ENCODE results near the gene DLG2.

Gene DLG2

DNA sequence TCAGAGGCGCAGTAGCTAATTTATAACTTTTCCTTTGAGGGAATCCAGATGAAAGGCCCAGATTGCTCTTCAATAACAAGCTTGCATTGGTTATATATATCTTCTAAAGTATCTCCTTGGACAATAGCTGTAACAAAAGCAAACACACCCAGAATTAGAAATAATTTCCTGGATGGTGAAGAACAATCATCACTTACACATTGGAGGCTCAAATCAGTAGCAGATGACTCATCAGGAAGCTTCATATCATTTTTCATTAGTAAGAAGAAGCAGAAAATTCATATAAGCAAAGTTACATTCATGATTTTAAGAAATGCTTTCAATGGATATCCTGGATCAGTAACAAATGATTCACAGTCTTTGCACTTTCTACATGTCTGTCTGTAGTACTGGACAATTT lies 2167.3 kb downstream of the DLG2 start:
- Histone ChIP-seq H4K20me1 (ENCODE audit: insufficient read depth, low read length) (no peaks in the 10 kb centered on the region), H3K4me1 (ENCODE audit: insufficient read depth, low read length, severe bottlenecking) (peaks cover 4% of the 10 kb centered on the region), H3K4me2 (ENCODE audit: low read length) (no peak overlapping the region), H3F3A (ENCODE audit: insufficient read depth, low read length) (no peaks in the 10 kb centered on the region), H3K79me2 (ENCODE audit: insufficient read depth, low read length) (no peaks in the 10 kb centered on the region), H2AFZ (ENCODE audit: low read length) (no peak overlapping the region), H3K9ac (ENCODE audit: low read length) (no peak overlapping the region), H3K27ac (ENCODE audit: low read depth, low read length, poor library complexity, severe bottlenecking) (no peak overlapping the region), H3K9me2 (ENCODE audit: low read depth, low read length) (no peaks in the 10 kb centered on the region), H3K9me3 (ENCODE audit: low read length) (no peaks in the 10 kb centered on the region), H3K36me3 (ENCODE audit: insufficient read depth, low read length) (peaks cover 62% of the 10 kb centered on the region), H3K27me3 (ENCODE audit: insufficient read depth, low read length) (no peaks in the 10 kb centered on the region), H3K4me3 (ENCODE audit: low read depth, low read length, poor library complexity, severe bottlenecking) (no peak overlapping the region)
- no peak for TF ChIP-seq EZH2 (IDR thresholded peaks at IDR 0.05; ENCODE audit: borderline replicate concordance, low read length)
- no peak for TF ChIP-seq CTCF (IDR thresholded peaks at IDR 0.05; ENCODE audit: low read length)

- Histone ChIP-seq H3K79me2 (ENCODE audit: insufficient read depth, low read length) (no peaks in the 10 kb centered on the region), H3K4me1 (ENCODE audit: insufficient read depth, low read length, severe bottlenecking) (peaks cover 9% of the 10 kb centered on the region), H3K36me3 (ENCODE audit: insufficient read depth, low read length) (peaks cover 35% of the 10 kb centered on the region), H3K27me3 (ENCODE audit: insufficient read depth, low read length) (no peaks in the 10 kb centered on the region), H3K4me3 (ENCODE audit: low read depth, low read length, poor library complexity, severe bottlenecking) (no peak overlapping the region), H3K9me3 (ENCODE audit: low read length) (no peaks in the 10 kb centered on the region), H4K20me1 (ENCODE audit: insufficient read depth, low read length) (no peaks in the 10 kb centered on the region), H3K27ac (ENCODE audit: low read depth, low read length, poor library complexity, severe bottlenecking) (no peak overlapping the region), H3K9ac (ENCODE audit: low read length) (no peak overlapping the region), H2AFZ (ENCODE audit: low read length) (no peak overlapping the region), H3K9me2 (ENCODE audit: low read depth, low read length) (no peaks in the 10 kb centered on the region), H3F3A (ENCODE audit: insufficient read depth, low read length) (no peaks in the 10 kb centered on the region), H3K4me2 (ENCODE audit: low read length) (no peak overlapping the region)
- TF ChIP-seq CTCF (IDR thresholded peaks at IDR 0.05; ENCODE audit: low read length) (no peak), EZH2 (IDR thresholded peaks at IDR 0.05; ENCODE audit: borderline replicate concordance, low read length) (no peak)
These were observed 2170.6 kb downstream of the DLG2 start for GRCh38 chr11:83456566-83456965.

GRCh38 chr11:83456075-83456474 lies 2171.1 kb downstream of the DLG2 start:
- H3K9me3 ChIP-seq (ENCODE audit: low read length) = no peaks in the 10 kb centered on the region
- no peak overlapping the region for H2AFZ ChIP-seq (ENCODE audit: low read length)
- H3K4me2 ChIP-seq (ENCODE audit: low read length) = no peak overlapping the region
- H3K4me3 ChIP-seq (ENCODE audit: low read depth, low read length, poor library complexity, severe bottlenecking) = no peak overlapping the region
- peaks cover 9% of the 10 kb centered on the region for H3K4me1 ChIP-seq (ENCODE audit: insufficient read depth, low read length, severe bottlenecking)
- no peaks in the 10 kb centered on the region for H4K20me1 ChIP-seq (ENCODE audit: insufficient read depth, low read length)
- H3F3A ChIP-seq (ENCODE audit: insufficient read depth, low read length) = no peaks in the 10 kb centered on the region
- no peak overlapping the region for H3K27ac ChIP-seq (ENCODE audit: low read depth, low read length, poor library complexity, severe bottlenecking)
- H3K79me2 ChIP-seq (ENCODE audit: insufficient read depth, low read length) = no peaks in the 10 kb centered on the region
- no peak for TF ChIP-seq CTCF (IDR thresholded peaks at IDR 0.05; ENCODE audit: low read length)
- peaks cover 32% of the 10 kb centered on the region for H3K36me3 ChIP-seq (ENCODE audit: insufficient read depth, low read length)
- no peaks in the 10 kb centered on the region for H3K27me3 ChIP-seq (ENCODE audit: insufficient read depth, low read length)
- H3K9me2 ChIP-seq (ENCODE audit: low read depth, low read length) = no peaks in the 10 kb centered on the region
- H3K9ac ChIP-seq (ENCODE audit: low read length) = no peak overlapping the region

Measured in OCI-LY1 (cell line).